Measurements from ENCODE around the gene C16orf92. TPM values are rescaled to one million over a fixed set of nuclear protein-coding genes. Genes with fewer than 3 reads are reported as not detected.

C16orf92 gene
- polyA plus RNA-seq, 2 donors = not detected

DNA sequence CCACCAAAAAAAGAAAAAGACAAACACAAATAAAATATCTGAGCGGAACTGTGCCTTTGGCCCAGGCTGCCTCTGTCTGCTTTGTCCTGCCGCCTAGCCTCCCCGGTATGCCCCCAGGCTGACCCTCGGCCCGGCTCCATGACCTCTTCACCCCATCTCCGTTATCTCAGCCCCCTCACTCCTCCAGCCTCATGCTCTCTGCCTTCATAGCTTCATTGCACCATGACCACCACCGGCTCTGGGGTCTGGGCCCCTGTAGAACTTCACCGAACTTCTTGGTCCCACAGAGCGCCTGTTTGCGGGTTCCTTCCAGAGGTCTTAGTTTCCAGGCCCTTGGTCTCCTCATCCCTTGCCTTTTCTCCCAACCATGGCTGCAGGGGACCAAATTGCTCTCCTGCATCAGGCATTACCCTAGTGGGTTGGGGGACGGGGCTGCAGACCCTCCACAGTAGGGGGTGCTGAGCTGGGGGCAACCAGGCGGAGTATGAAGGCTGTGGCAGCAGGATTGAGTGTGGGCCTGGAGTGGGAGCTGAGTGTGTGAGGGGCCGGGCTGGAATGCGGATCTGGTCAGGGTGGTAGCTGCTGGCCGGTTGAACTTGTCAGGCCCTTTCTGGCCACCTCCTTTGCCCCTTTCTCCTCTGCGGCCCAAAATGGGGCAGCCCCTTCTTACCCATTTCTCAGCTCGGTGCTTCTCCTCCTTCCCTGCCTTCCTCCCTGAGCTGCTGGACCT is 34.5 kb upstream of the C16orf92 start:
- Histone ChIP-seq H3K4me1 (ENCODE audit: control insufficient read depth in 2 of 2, insufficient read depth in 2 of 2, low read length in 1 of 2) (peaks cover under 1 to 2% of the 10 kb centered on the region in 2 donors), H3K27me3 (ENCODE audit: control insufficient read depth in 1 of 2, insufficient read depth in 2 of 2, low read length in 2 of 2) (no peaks in the 10 kb centered on the region), H3K4me3 (ENCODE audit: low read depth in 1 of 2, low read length in 2 of 2) (no peak overlapping the region), H3K27ac (ENCODE audit: low read depth in 2 of 2, low read length in 1 of 2) (no peak overlapping the region), H3K9me3 (ENCODE audit: control insufficient read depth in 2 of 2, insufficient read depth in 1 of 2, low read depth in 1 of 2, low read length in 1 of 2) (no peaks in the 10 kb centered on the region), H3K36me3 (ENCODE audit: control insufficient read depth in 2 of 2, insufficient read depth in 2 of 2, low read length in 1 of 2) (peaks cover 29 to 69% of the 10 kb centered on the region in 2 donors)
- WGBS, 2 donors = 84 to 85% methylated on average over 17 of the region's 17 CpGs

DNA sequence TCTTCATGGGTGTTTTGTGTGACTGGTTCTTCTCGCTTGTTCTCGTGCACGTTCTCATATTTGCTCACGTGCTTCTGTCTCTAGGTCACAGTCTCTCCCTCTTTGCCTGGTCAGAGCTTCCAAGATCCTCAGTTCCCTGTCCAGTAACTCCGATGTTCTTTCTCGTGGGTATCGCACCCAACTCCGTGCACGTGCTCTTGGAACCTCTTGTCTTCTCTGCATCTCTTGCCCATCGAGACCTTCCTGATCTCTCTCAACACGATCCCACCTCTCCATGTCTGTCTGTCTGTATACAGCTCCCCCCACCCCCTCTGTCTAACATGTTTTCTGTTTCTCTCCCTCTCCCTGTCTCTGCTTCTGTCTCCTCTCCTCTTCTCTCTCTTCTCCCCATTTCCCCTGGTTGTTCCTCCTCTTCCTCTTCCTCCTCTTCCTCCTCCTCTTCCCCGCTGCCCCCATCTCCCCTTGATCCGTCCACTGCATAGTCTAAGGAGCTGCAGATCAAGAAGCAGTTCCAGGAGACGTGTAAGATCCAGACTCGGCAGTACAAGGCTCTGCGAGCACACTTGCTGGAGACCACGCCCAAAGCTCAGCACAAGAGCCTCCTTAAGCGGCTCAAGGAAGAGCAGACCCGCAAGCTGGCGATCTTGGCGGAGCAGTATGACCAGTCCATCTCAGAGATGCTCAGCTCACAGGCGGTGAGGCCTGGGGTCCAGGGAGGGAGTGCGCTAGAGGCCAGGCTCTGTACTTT is 33.7 kb upstream of the C16orf92 start:
- Histone ChIP-seq H3K36me3 (ENCODE audit: control insufficient read depth in 2 of 2, insufficient read depth in 2 of 2, low read length in 1 of 2) (peaks cover 29 to 63% of the 10 kb centered on the region in 2 donors), H3K27me3 (ENCODE audit: control insufficient read depth in 1 of 2, insufficient read depth in 2 of 2, low read length in 2 of 2) (no peaks in the 10 kb centered on the region), H3K9me3 (ENCODE audit: control insufficient read depth in 2 of 2, insufficient read depth in 1 of 2, low read depth in 1 of 2, low read length in 1 of 2) (no peaks in the 10 kb centered on the region), H3K4me1 (ENCODE audit: control insufficient read depth in 2 of 2, insufficient read depth in 2 of 2, low read length in 1 of 2) (peaks cover 2 to 3% of the 10 kb centered on the region in 2 donors), H3K4me3 (ENCODE audit: low read depth in 1 of 2, low read length in 2 of 2) (no peak overlapping the region), H3K27ac (ENCODE audit: low read depth in 2 of 2, low read length in 1 of 2) (no peak overlapping the region)
- 83 to 85% methylated on average over 23 of the region's 23 CpGs for WGBS, 2 donors

DNA sequence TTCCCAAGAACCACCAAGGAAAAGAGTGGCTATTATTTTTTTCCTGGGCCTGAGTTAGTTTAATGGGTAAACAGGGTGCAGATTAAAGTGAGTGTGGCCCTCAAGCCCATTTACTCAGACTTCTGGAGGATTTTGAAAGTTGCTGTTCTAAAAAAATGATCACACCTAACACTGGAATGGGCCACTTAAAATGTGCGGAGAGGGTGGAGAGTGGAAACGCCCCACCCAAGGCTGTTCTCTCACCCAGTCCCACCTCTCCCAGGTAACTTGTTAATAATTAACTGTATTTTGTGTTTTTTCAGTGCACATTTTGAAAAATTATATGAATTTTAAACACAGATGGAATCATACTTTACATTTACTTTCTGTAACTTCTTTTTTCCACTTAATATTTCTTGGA is 33.0 kb upstream of the C16orf92 start:
- WGBS, 2 donors = 74 to 86% methylated on average over 2 of the region's 2 CpGs

DNA sequence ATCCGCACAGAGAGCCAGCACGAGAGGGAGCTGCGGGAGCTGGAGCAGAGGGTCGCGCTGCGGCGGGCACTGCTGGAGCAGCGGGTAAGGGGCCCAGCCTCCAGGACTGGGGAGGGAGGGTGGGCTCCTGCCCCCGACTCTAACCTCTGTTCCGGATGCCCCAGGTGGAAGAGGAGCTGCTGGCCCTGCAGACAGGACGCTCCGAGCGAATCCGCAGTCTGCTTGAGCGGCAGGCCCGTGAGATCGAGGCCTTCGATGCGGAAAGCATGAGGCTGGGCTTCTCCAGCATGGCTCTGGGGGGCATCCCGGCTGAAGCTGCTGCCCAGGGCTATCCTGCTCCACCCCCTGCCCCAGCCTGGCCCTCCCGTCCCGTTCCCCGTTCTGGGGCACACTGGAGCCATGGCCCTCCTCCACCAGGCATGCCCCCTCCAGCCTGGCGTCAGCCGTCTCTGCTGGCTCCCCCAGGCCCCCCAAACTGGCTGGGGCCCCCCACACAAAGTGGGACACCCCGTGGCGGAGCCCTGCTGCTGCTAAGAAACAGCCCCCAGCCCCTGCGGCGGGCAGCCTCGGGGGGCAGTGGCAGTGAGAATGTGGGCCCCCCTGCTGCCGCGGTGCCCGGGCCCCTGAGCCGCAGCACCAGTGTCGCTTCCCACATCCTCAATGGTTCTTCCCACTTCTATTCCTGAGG is 32.0 kb upstream of the C16orf92 start:
- no peaks in the 10 kb centered on the region for H3K9me3 ChIP-seq (ENCODE audit: control insufficient read depth in 2 of 2, insufficient read depth in 1 of 2, low read depth in 1 of 2, low read length in 1 of 2)
- WGBS, 2 donors = 92 to 93% methylated on average over 20 to 35 of the region's 35 CpGs
- H3K27ac ChIP-seq (ENCODE audit: low read depth in 2 of 2, low read length in 1 of 2) = no peak overlapping the region
- no peak overlapping the region for H3K4me3 ChIP-seq (ENCODE audit: low read depth in 1 of 2, low read length in 2 of 2)
- peaks cover 2 to 8% of the 10 kb centered on the region in 2 donors for H3K4me1 ChIP-seq (ENCODE audit: control insufficient read depth in 2 of 2, insufficient read depth in 2 of 2, low read length in 1 of 2)
- peaks cover 18 to 47% of the 10 kb centered on the region in 2 donors for H3K36me3 ChIP-seq (ENCODE audit: control insufficient read depth in 2 of 2, insufficient read depth in 2 of 2, low read length in 1 of 2)
- H3K27me3 ChIP-seq (ENCODE audit: control insufficient read depth in 1 of 2, insufficient read depth in 2 of 2, low read length in 2 of 2) = no peaks in the 10 kb centered on the region

More for the DNA sequence above, 33.0 kb upstream of the C16orf92 start:
- H3K9me3 ChIP-seq (ENCODE audit: control insufficient read depth in 2 of 2, insufficient read depth in 1 of 2, low read depth in 1 of 2, low read length in 1 of 2) = no peaks in the 10 kb centered on the region
- H3K27me3 ChIP-seq (ENCODE audit: control insufficient read depth in 1 of 2, insufficient read depth in 2 of 2, low read length in 2 of 2) = no peaks in the 10 kb centered on the region
- no peak overlapping the region for H3K27ac ChIP-seq (ENCODE audit: low read depth in 2 of 2, low read length in 1 of 2)
- no peak overlapping the region for H3K4me3 ChIP-seq (ENCODE audit: low read depth in 1 of 2, low read length in 2 of 2)
- H3K36me3 ChIP-seq (ENCODE audit: control insufficient read depth in 2 of 2, insufficient read depth in 2 of 2, low read length in 1 of 2) = peaks cover 28 to 57% of the 10 kb centered on the region in 2 donors
- peaks cover 2 to 8% of the 10 kb centered on the region in 2 donors for H3K4me1 ChIP-seq (ENCODE audit: control insufficient read depth in 2 of 2, insufficient read depth in 2 of 2, low read length in 1 of 2)

DNA sequence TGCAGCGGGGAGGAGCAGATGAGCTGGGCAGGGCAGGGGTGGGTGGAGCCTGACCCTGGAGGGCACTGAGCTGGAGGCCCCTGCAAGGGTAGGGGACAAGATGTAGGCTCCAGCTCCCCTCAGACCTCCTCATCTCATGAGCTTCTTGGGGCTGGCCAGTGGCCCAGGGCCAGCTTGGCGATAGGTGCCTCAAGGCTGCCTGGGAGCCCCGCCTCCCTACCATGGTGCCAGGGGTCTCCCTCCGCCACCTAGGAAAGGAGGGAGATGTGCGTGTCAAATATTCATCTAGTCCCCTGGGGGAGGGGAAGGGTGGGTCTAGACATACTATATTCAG is 31.5 kb upstream of the C16orf92 start:
- Histone ChIP-seq H3K36me3 (ENCODE audit: control insufficient read depth in 2 of 2, insufficient read depth in 2 of 2, low read length in 1 of 2) (peaks cover 14 to 42% of the 10 kb centered on the region in 2 donors), H3K4me3 (ENCODE audit: low read depth in 1 of 2, low read length in 2 of 2) (no peak overlapping the region), H3K9me3 (ENCODE audit: control insufficient read depth in 2 of 2, insufficient read depth in 1 of 2, low read depth in 1 of 2, low read length in 1 of 2) (no peaks in the 10 kb centered on the region), H3K4me1 (ENCODE audit: control insufficient read depth in 2 of 2, insufficient read depth in 2 of 2, low read length in 1 of 2) (peaks cover 4 to 8% of the 10 kb centered on the region in 2 donors), H3K27me3 (ENCODE audit: control insufficient read depth in 1 of 2, insufficient read depth in 2 of 2, low read length in 2 of 2) (no peaks in the 10 kb centered on the region), H3K27ac (ENCODE audit: low read depth in 2 of 2, low read length in 1 of 2) (no peak overlapping the region)
- 80 to 82% methylated on average over 5 of the region's 5 CpGs for whole genome bisulfite sequencing, 2 donors

GRCh38 chr16:29992344-29992967 is 30.5 kb upstream of the C16orf92 start:
- Histone ChIP-seq H3K9me3 (ENCODE audit: control insufficient read depth in 2 of 2, insufficient read depth in 1 of 2, low read depth in 1 of 2, low read length in 1 of 2) (no peaks in the 10 kb centered on the region), H3K27me3 (ENCODE audit: control insufficient read depth in 1 of 2, insufficient read depth in 2 of 2, low read length in 2 of 2) (no peaks in the 10 kb centered on the region), H3K27ac (ENCODE audit: low read depth in 2 of 2, low read length in 1 of 2) (no peak overlapping the region), H3K36me3 (ENCODE audit: control insufficient read depth in 2 of 2, insufficient read depth in 2 of 2, low read length in 1 of 2) (peaks cover 12 to 37% of the 10 kb centered on the region in 2 donors), H3K4me3 (ENCODE audit: low read depth in 1 of 2, low read length in 2 of 2) (no peak overlapping the region), H3K4me1 (ENCODE audit: control insufficient read depth in 2 of 2, insufficient read depth in 2 of 2, low read length in 1 of 2) (peaks cover 8% of the 10 kb centered on the region in 2 donors)
- 55 to 66% methylated on average over 7 of the region's 7 CpGs for WGBS, 2 donors

DNA sequence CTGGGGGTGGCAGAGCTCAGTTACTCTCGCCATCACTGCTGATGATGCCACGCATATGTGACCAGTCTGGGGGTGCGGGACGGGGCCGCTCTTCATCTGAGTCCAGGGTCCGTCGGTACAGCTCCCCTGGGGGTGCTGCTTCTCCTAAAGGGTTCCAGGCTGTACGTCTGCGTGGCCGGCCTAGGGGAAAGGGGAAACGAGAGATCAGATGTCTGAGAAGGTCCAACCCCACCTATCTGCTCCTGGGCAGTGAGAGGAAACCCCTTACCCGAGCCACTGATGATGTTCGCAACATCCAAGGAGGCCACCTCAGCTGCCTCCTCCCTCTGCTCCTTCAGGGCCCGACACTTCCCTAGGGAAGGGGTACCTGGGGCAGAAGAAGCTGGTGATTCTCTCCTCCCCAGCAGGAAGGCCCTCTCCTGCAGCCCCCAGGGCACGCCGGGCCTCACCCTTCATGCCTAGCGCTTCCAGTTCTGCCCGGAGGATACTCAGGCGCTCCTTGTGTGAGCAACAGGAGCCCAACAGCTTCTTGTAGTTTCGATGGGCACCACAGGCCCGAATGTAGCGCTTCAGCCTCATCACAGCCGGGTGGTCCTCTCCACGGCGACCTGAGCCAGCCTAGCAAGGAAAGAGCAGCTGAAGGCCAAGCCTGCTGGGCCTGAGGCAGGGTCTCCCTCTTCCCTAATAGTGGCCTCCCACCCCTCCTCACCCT is 29.7 kb upstream of the C16orf92 start:
- Histone ChIP-seq H3K36me3 (ENCODE audit: control insufficient read depth in 2 of 2, insufficient read depth in 2 of 2, low read length in 1 of 2) (peaks cover 12 to 32% of the 10 kb centered on the region in 2 donors), H3K4me1 (ENCODE audit: control insufficient read depth in 2 of 2, insufficient read depth in 2 of 2, low read length in 1 of 2) (peaks cover 8% of the 10 kb centered on the region in 2 donors), H3K9me3 (ENCODE audit: control insufficient read depth in 2 of 2, insufficient read depth in 1 of 2, low read depth in 1 of 2, low read length in 1 of 2) (no peaks in the 10 kb centered on the region), H3K27me3 (ENCODE audit: control insufficient read depth in 1 of 2, insufficient read depth in 2 of 2, low read length in 2 of 2) (no peaks in the 10 kb centered on the region), H3K27ac (ENCODE audit: low read depth in 2 of 2, low read length in 1 of 2) (no peak overlapping the region), H3K4me3 (ENCODE audit: low read depth in 1 of 2, low read length in 2 of 2) (no peak overlapping the region)
- 88 to 93% methylated on average over 23 to 25 of the region's 25 CpGs for WGBS, 2 donors

DNA sequence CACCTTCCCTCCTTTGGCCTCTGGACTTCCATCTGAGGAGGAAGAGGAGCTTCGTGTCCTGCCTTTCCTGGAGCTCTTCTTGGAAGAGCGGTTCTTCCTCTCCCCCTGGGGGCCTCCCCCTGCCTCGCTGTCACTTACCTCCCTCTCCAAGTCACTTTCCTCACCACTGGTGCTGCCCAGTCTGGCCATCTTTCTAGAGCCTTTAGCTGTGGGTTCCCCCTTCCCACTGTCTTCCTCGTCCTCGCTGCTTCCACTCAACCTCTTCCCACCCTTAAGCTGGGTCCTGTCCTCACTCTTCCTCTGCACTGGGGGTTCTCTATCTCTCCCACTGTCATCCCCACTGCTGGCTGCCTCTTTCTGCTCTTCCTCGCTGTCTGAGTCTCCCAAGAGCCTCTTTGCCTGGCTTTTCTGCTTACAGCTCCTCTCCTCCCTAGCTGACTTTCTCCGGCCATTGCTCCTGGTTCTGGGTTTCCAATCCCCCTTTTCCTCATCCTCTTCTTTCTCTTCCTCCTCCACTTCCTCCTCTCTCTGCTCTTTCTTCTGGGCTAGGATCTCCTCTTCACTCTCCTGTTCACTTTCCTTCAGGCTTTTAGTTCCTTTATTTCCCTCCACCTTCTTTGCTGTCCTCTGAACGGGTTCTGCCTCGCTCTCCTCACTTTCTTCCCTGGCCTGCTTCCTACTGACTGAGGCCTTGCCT is 28.9 kb upstream of the C16orf92 start:
- H3K27ac ChIP-seq (ENCODE audit: low read depth in 2 of 2, low read length in 1 of 2) = peak overlapping the region; percentile 93 to 98
- no peak overlapping the region for H3K4me3 ChIP-seq (ENCODE audit: low read depth in 1 of 2, low read length in 2 of 2)
- H3K4me1 ChIP-seq (ENCODE audit: control insufficient read depth in 2 of 2, insufficient read depth in 2 of 2, low read length in 1 of 2) = peaks cover 8% of the 10 kb centered on the region in 2 donors
- 82 to 92% methylated on average over 9 of the region's 9 CpGs for WGBS, 2 donors
- peaks cover 12 to 27% of the 10 kb centered on the region in 2 donors for H3K36me3 ChIP-seq (ENCODE audit: control insufficient read depth in 2 of 2, insufficient read depth in 2 of 2, low read length in 1 of 2)
- no peaks in the 10 kb centered on the region for H3K27me3 ChIP-seq (ENCODE audit: control insufficient read depth in 1 of 2, insufficient read depth in 2 of 2, low read length in 2 of 2)
- no peaks in the 10 kb centered on the region for H3K9me3 ChIP-seq (ENCODE audit: control insufficient read depth in 2 of 2, insufficient read depth in 1 of 2, low read depth in 1 of 2, low read length in 1 of 2)

All from esophagus (tissue), 2 donors.